ENCODE results near the gene SNX30. TPM values are rescaled to one million over a fixed set of nuclear protein-coding genes. Genes with fewer than 3 reads are reported as not detected.

Gene SNX30
- total RNA-seq, 1 donor, result 20.4 TPM

DNA sequence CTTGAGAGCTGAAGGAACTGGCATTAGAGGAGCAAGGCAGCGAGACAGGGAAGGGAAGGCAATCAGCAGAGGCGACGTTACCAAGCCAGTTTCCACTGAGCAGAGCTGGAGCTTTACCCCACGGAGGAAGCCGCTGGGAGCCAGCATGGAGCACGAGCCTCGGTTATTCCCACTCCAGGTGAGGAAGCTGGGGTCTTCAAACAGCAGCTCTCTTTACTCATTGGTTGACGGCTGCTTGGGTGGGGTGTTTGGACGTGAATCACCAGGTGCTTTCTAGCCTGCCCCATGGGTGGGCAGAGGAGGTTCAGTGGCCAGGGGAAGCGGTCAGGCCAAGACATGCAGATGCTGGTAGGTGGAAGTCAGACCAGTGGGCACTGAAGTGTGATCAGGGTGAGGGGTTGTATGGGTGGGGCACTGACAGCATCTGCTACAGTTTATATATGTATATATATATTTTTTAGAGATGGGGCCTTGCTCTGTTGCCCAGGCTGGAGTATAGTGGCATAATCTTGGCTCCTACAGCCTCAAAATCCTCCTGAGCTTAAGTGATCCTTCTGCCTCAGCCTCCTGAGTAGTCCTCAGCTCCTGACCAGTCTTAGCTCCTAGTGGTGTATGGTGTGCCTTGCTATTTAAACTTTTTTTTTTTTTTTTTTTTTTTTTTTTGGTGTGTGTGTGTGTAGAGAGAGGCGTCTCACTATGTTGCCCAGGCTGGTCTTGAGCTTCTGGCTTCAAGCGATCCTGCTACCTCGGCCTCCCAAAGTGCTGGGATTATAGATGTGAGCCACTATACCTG is 12.4 kb downstream of the SNX30 start:
- Histone ChIP-seq H3K4me3 (ENCODE audit: low read length) (no peak overlapping the region), H3K9me3 (ENCODE audit: low read depth, low read length) (no peaks in the 10 kb centered on the region), H3K27me3 (ENCODE audit: insufficient read depth, low read length) (no peaks in the 10 kb centered on the region), H3K4me1 (ENCODE audit: insufficient read depth, low read length) (peaks cover 16% of the 10 kb centered on the region)

DNA sequence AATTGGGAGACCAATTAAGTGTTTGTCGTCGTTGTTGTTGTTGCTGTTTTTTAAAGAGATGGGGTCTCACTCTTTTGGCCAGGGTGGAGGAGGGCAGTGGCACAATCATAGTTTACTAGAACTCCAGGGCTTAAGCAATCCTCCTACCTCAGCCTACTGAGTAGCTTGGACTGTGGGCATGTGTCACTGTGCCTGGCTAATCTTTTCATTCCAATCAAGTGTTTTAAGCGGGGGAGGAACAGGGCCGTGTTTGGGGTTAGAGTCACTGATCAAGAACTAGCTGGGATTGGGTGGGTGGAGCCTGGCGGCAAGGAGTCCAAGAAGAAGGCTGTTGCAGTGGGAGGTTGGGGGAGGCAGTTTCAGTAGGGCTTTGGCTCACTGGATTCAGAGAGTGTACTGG is 13.8 kb downstream of the SNX30 start:
- H3K4me3 ChIP-seq (ENCODE audit: low read length), result no peak overlapping the region
- no peaks in the 10 kb centered on the region for H3K27me3 ChIP-seq (ENCODE audit: insufficient read depth, low read length)
- no peaks in the 10 kb centered on the region for H3K9me3 ChIP-seq (ENCODE audit: low read depth, low read length)
- H3K4me1 ChIP-seq (ENCODE audit: insufficient read depth, low read length), result peaks cover 12% of the 10 kb centered on the region

DNA sequence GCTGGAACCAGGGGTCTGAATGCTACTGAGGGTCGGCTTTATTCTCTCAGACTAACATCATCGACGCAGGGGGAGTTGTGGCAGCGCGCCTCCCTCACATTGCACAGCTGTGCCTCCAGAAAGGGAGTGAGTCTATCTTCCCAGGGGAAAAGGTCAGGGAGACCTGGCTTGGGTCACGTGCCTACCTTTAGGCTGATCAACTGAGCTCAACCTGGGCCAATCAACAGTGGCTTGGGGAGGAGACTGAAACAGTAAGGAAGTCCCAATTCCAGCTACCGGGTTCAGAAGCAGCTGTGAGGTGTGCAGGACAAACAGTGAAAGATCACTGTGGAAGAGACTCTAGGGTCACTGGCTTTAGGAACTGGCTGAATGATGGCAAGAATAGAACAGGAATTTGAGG is 14.3 kb downstream of the SNX30 start:
- Histone ChIP-seq H3K9me3 (ENCODE audit: low read depth, low read length) (no peaks in the 10 kb centered on the region), H3K4me3 (ENCODE audit: low read length) (no peak overlapping the region), H3K27me3 (ENCODE audit: insufficient read depth, low read length) (no peaks in the 10 kb centered on the region), H3K4me1 (ENCODE audit: insufficient read depth, low read length) (peaks cover 12% of the 10 kb centered on the region)

DNA sequence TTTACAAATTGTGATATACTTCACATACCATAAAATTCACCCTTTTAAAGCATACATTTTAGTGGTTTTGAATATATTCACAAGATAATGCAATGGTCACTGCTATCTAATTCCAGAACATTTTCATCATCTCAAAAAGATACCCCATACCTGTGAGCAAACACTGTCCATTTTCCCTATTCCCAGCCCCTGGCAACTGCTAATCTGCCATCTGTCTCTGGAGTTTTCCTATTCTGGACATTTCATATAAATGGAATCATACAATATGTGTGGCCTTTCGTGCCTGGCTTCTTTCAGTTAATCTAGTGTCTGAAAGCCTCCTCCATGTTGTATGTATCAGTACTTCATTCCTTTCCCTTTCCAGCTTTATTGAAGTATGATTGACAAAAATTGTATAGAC is 14.7 kb downstream of the SNX30 start:
- no peaks in the 10 kb centered on the region for H3K27me3 ChIP-seq (ENCODE audit: insufficient read depth, low read length)
- H3K9me3 ChIP-seq (ENCODE audit: low read depth, low read length), result no peaks in the 10 kb centered on the region
- H3K4me1 ChIP-seq (ENCODE audit: insufficient read depth, low read length), result peaks cover 8% of the 10 kb centered on the region
- H3K4me3 ChIP-seq (ENCODE audit: low read length), result no peak overlapping the region

DNA sequence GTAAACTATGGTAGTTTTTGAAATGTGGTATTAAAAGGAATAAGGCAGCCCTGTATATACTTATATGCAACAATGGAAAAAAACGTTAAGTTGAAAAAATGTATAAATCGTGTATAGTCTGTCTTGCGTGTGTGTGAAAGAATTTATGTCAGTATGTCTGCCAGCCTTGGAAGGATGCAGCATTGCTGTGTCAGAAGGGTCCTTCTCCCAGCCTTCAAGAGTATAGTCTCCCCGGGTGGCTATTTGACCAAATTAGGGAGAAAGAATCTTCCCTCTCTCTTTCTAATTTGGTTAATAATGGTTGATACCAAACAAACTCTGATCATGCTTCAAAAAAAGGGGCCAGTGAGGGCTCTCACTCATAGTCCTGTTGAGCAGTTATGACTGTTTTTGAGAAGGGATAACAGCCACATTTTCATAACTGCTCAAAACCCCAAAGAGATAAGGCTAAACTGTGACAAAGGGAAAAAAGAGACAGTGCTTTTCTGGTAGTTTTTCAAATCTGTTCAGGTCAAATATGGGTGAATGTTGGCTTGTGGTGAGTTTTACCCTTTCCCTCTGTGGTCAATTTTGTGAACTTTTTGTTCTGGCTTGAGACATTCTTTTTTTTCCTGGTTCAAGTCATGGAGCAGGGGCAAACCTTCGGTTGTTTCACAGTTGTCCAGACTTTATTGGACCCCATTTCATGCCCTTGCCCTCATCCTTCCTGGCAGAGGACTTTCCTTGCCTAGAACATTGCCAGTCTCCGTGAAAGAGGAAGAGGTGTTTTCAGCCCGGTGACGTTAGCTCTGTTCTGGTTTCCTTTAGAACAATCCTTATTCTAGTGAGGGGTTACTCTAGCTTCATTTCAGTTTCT is 21.0 kb downstream of the SNX30 start:
- peaks cover 21% of the 10 kb centered on the region for H3K4me1 ChIP-seq (ENCODE audit: insufficient read depth, low read length)
- H3K27me3 ChIP-seq (ENCODE audit: insufficient read depth, low read length), result no peaks in the 10 kb centered on the region
- no peaks in the 10 kb centered on the region for H3K9me3 ChIP-seq (ENCODE audit: low read depth, low read length)
- H3K4me3 ChIP-seq (ENCODE audit: low read length), result no peak overlapping the region

DNA sequence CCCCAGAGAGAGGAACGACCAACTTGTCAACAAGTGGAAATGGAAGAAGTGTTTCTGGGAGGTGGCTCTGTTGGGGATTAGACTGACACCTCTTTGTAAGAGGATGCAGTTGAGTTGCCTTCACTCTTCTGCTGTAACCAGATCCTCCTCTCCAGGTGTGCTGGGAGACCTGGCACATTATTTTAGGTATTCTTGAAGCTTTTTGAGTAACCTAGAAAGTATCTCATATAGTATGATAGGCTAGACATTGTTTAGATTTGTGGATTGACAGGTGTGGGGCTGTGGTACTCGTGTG is 21.6 kb downstream of the SNX30 start:
- H3K4me1 ChIP-seq (ENCODE audit: insufficient read depth, low read length), result peaks cover 21% of the 10 kb centered on the region
- no peaks in the 10 kb centered on the region for H3K27me3 ChIP-seq (ENCODE audit: insufficient read depth, low read length)
- H3K9me3 ChIP-seq (ENCODE audit: low read depth, low read length), result no peaks in the 10 kb centered on the region
- no peak overlapping the region for H3K4me3 ChIP-seq (ENCODE audit: low read length)

DNA sequence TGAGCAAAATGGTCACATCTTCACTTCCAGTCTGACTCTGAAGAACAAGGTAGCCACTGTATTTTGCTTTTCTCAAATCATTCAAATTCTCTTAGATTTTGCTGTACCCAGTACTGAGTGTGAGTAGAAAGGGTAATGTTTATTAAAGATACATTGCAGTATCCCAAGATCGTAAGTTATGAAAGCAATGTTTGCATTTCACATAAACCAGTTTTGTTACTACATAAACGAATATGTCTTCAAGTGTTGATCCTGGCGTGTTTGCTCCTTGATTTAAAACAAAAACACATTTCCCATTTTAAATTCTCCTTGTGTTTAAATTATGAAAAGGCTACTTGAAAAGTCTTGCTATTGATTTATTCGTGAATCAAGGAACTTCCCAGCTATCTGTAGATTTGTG is 22.0 kb downstream of the SNX30 start:
- Histone ChIP-seq H3K27me3 (ENCODE audit: insufficient read depth, low read length) (no peaks in the 10 kb centered on the region), H3K9me3 (ENCODE audit: low read depth, low read length) (no peaks in the 10 kb centered on the region), H3K4me3 (ENCODE audit: low read length) (no peak overlapping the region), H3K4me1 (ENCODE audit: insufficient read depth, low read length) (peaks cover 21% of the 10 kb centered on the region)

DNA sequence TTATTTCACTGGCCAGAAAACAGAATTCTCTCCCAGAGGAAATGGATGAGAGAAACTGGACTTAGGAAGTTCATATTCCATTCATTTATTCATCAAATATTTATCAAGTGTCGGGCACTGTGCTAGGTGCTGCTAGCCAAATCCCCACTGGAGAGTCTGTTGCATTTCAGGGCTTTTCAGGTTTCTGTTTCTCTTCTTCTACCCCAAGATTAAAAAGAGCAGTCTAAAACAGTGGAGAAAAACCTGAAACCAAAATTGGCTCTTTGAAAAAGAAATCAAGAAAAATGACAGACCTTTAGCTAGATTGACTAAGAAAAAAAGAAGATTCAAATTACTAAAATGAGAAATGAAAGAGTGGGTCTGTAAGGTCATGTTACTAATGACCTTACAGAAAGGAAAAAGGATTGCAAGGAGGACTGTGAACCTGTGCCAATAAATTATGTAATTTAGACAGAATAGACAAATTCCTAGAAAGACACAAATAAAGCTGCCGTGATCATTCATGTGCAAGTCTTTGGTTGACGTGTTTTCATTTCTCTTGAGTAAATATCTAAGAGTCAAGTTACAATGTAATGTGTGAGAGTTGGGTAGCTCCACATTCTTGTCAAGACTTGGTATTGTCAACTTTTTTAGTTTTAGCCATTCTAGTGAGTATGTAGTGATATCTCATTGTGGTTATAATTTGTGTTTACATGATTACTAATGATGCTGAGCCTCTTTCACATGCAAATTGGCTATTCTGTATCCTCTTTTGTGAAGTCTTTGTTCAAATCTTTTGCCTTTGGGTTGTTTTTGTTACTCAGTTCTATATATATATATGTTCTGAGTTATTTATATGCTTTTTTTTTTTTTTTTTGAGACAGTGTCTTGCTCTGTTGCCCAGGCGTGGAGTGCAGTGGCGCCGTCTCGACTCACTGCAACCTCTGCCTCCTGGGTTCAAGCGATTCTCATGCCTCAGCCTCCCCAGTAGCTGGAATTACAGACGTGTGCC is 23.7 kb downstream of the SNX30 start:
- no peak overlapping the region for H3K4me3 ChIP-seq (ENCODE audit: low read length)
- no peaks in the 10 kb centered on the region for H3K27me3 ChIP-seq (ENCODE audit: insufficient read depth, low read length)
- H3K9me3 ChIP-seq (ENCODE audit: low read depth, low read length), result no peaks in the 10 kb centered on the region
- peaks cover 21% of the 10 kb centered on the region for H3K4me1 ChIP-seq (ENCODE audit: insufficient read depth, low read length)

DNA sequence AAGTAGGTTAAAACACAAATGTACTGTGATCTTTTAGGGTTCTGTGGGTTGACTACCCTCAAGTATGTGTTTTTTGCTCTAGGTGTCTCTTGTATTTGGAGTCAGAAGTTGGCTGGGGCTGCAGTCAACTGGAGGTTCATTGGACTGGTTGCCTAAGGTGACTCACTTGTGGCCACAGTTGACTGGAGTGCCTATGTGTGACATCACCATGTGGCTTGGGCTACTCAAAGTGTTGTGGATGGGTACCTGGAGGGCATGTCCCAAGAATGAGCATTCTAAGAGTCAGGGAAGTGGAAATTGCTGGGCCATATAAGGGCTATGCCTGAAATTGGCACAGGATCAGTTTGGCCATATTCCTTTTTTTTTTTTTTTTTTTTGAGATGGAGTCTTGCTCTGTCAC is 27.4 kb downstream of the SNX30 start:
- peaks cover 6% of the 10 kb centered on the region for H3K4me1 ChIP-seq (ENCODE audit: insufficient read depth, low read length)
- H3K27me3 ChIP-seq (ENCODE audit: insufficient read depth, low read length), result no peaks in the 10 kb centered on the region
- H3K4me3 ChIP-seq (ENCODE audit: low read length), result no peak overlapping the region
- H3K9me3 ChIP-seq (ENCODE audit: low read depth, low read length), result no peaks in the 10 kb centered on the region

DNA sequence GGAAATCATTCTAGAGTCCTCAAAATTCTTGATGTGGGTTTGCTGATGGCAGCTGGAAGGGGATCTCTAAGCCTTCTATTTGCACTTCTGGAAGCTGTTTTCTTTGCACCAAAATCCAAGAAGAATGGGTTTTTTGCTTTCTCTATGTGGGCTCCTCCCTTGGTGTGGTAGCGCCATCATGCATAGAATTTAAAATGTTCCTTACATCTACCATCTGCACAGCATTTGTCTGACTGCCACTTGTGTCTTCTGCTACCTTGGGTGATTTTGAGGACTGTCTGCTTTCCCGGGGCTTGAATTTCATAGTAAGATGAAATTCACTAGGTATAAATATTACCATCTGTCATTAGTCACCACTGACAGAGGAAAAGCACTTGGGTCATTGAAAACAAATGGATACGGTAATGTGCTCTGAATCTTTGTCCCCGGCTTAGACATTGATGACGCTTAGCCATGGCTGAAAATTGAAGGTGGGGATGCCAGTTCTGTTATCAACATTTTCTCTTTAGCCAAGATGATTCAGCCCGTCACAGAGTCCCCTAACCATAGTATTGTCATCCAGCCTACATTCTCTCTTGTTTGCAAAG is 30.0 kb downstream of the SNX30 start:
- Histone ChIP-seq H3K4me3 (ENCODE audit: low read length) (no peak overlapping the region), H3K9me3 (ENCODE audit: low read depth, low read length) (no peaks in the 10 kb centered on the region), H3K27me3 (ENCODE audit: insufficient read depth, low read length) (no peaks in the 10 kb centered on the region), H3K4me1 (ENCODE audit: insufficient read depth, low read length) (no peaks in the 10 kb centered on the region)

DNA sequence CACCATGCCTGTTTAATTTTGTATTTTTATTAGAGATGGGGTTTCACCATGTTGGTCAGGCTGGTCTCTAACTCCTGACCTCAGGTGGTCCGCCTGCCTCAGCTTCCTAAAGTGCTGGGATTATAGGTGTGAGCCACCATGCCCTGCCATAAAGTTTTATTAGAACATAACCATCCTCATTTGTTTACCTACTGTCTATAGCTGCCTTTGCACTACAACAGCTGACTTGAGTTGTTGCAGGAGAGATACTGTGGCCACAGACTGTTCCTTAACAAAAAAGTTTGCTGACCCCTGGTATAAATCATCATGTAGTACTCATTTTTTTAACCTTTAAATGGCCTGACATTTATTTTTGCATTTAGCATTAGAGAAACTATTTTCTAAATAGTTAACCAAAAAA is 31.7 kb downstream of the SNX30 start:
- Histone ChIP-seq H3K9me3 (ENCODE audit: low read depth, low read length) (no peaks in the 10 kb centered on the region), H3K4me1 (ENCODE audit: insufficient read depth, low read length) (peaks cover 13% of the 10 kb centered on the region), H3K27me3 (ENCODE audit: insufficient read depth, low read length) (no peaks in the 10 kb centered on the region), H3K4me3 (ENCODE audit: low read length) (no peak overlapping the region)

DNA sequence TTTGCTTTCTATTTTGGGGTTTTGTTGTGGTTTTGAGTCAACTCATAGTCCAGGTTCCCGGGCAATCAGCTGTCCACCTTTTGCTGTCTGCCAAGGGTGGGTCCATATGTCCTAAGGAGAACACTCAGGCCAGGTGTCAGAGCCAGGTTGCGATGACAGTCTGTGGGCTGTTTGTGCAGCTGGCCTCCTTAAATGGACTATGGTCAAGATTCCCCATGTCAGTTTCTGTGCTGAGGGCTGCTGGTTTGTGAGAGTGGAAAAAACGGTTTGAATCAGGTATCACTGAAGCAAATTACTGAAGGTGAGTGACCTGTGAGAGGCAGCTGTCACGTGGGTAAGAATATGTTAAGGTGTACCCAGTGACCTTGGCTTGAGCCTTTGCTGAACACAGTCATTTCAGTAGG is 33.0 kb downstream of the SNX30 start:
- no peak overlapping the region for H3K4me3 ChIP-seq (ENCODE audit: low read length)
- no peaks in the 10 kb centered on the region for H3K27me3 ChIP-seq (ENCODE audit: insufficient read depth, low read length)
- peaks cover 21% of the 10 kb centered on the region for H3K4me1 ChIP-seq (ENCODE audit: insufficient read depth, low read length)
- H3K9me3 ChIP-seq (ENCODE audit: low read depth, low read length), result no peaks in the 10 kb centered on the region

DNA sequence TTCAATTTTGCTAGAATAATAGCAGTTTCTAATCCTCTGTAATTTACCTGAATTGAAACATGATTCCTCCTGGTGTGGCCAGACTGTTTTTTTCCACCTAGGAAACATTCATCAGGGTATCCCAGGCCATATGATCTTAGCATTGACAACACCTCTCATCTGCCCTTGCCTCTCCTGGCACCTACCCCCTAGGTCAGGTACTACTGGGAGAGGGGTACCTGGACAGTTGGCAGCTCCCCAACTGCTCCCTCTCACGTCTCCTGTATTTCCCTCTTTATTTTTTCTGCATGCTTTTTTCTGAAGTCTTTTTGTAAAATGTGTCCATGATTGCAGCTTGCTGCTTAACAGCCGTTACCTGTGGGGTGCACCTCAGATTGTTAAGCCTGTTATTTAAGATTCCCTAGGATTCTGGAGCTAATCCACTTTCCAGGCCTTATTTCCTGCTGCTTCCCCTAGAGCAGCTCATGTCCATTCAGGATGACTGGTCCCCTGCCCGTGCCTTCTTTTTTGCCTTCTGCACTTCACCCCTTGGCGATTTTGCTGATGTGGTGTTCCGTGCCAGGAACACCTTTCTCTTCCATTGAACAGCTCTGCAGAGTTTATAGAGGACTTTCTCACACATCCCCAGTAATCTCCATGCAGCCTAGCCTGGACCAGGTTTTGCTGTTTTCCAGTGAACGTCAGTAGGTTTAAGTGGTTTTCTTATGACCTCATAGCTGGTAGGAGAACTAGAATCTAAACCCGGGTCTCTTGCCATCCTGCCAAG is 33.6 kb downstream of the SNX30 start:
- no peaks in the 10 kb centered on the region for H3K9me3 ChIP-seq (ENCODE audit: low read depth, low read length)
- H3K4me1 ChIP-seq (ENCODE audit: insufficient read depth, low read length), result peaks cover 21% of the 10 kb centered on the region
- H3K27me3 ChIP-seq (ENCODE audit: insufficient read depth, low read length), result no peaks in the 10 kb centered on the region
- no peak overlapping the region for H3K4me3 ChIP-seq (ENCODE audit: low read length)

DNA sequence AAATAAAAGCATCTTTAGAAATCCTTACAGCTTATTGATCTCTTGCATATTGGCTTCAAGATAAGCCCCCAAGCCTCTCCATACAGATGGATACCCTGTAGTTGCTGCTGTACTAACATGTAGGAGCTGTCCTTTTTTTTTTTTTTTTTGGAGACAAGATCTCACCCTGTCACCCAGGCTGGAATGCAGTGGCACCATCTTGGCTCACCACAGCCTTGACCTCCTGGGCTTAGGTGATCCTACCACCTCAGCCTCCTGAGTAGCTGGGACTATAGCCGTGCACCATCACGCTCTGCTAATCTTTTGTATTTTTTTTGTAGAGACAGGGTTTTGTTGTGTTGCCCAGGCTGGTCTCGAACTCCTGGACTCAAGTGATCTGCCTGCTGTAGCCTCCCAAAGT is 35.4 kb downstream of the SNX30 start:
- Histone ChIP-seq H3K4me3 (ENCODE audit: low read length) (no peak overlapping the region), H3K4me1 (ENCODE audit: insufficient read depth, low read length) (peaks cover 21% of the 10 kb centered on the region), H3K27me3 (ENCODE audit: insufficient read depth, low read length) (no peaks in the 10 kb centered on the region), H3K9me3 (ENCODE audit: low read depth, low read length) (no peaks in the 10 kb centered on the region)
